Tibial artery (tissue), 4 donors: ENCODE results near the gene RPL28.

Source experiments
- DNase-seq, 2 donors: peaks; one replicate each; pipeline ENCODE4 v3.0.0-alpha.2; 2019
- H3K27ac ChIP-seq, 2 donors: fragments of 200-600 bp; sonication (generic) in 1 of 2; 1 replicate in 1 of 2; 2 replicates in 1 of 2; pipeline ENCODE4 v1.5.1; 2018 to 2019; ENCODE audit warnings: mild to moderate bottlenecking in 1 of 2
- H3K27me3 ChIP-seq, 2 donors: fragments of 200-600 bp; sonication (generic) in 1 of 2; one replicate each; pipeline versions ENCODE4 v1.5.1 to v1.6.0; 2016 to 2019
- H3K36me3 ChIP-seq, 3 donors: fragments of 200-600 bp; sonication (generic) in 2 of 3; one replicate each; pipeline ENCODE4 v1.5.1; 2016 to 2019; ENCODE audit warnings: mild to moderate bottlenecking in 2 of 3
- H3K4me1 ChIP-seq, 4 donors: fragments of 200-600 bp; sonication (generic) in 2 of 4; 1 replicate in 3 of 4; 2 replicates in 1 of 4; pipeline ENCODE4 v1.5.1; 2016 to 2019
- H3K4me3 ChIP-seq, 2 donors: fragments of 200-600 bp; sonication (generic) in 1 of 2; 1 replicate in 1 of 2; 2 replicates in 1 of 2; pipeline ENCODE4 v1.5.1; 2018 to 2019; ENCODE audit warnings: mild to moderate bottlenecking in 2 of 2
- H3K9me3 ChIP-seq, 3 donors: fragments of 200-600 bp; sonication (generic) in 1 of 3; one replicate each; pipeline ENCODE4 v1.5.1; 2016 to 2019
- intact Hi-C: fragments of 100-400 bp; cut with DNase I; formaldehyde crosslinking; loops from one replicate; pipeline ENCODE4 v1.15.0; 2023; ENCODE audit warnings: low total_unique reads
- TF ChIP-seq, protein P1 (sequence below), 2 experiments: fragments of 200-600 bp in 1 of 2; fragments of 450-650 bp in 1 of 2; IDR thresholded peaks; one replicate each; pipeline ENCODE4 v1.5.1; 2017 to 2019; ENCODE audit warnings: antibody characterized with exemption in 2 of 2, mild to moderate bottlenecking in 1 of 2, moderate library complexity in 1 of 2

RPL28 gene

DNA sequence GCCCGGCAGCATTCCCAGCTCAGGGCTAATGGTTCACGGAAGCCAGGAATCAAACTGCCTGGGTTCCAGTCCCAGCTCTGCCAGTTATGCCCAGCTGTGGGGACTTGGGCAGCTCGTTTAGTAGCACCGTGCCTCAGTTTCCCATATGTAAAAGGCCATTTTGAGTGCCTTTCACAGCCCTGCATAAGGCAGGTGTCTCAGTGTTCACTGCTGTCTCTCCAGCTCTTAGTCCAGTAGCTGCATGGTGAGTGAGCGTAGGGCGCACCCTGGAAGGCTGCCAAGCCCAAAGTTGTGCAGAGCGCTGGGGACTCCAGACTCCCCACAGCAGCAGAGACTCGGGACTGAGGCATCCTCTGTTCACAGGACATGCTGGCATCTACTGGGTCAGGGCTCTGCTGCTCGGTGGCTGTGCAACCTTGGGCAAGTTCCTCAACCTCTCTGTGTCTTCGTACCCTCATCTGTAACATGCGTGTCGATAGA, 5.5 kb downstream of the RPL28 start:
- no peaks in the 10 kb centered on the region for H3K9me3 ChIP-seq
- intact Hi-C loops: no loop called here
- TF ChIP-seq, protein P1, sequence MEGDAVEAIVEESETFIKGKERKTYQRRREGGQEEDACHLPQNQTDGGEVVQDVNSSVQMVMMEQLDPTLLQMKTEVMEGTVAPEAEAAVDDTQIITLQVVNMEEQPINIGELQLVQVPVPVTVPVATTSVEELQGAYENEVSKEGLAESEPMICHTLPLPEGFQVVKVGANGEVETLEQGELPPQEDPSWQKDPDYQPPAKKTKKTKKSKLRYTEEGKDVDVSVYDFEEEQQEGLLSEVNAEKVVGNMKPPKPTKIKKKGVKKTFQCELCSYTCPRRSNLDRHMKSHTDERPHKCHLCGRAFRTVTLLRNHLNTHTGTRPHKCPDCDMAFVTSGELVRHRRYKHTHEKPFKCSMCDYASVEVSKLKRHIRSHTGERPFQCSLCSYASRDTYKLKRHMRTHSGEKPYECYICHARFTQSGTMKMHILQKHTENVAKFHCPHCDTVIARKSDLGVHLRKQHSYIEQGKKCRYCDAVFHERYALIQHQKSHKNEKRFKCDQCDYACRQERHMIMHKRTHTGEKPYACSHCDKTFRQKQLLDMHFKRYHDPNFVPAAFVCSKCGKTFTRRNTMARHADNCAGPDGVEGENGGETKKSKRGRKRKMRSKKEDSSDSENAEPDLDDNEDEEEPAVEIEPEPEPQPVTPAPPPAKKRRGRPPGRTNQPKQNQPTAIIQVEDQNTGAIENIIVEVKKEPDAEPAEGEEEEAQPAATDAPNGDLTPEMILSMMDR (IDR thresholded peaks at IDR 0.05): no peak
- DNase-seq: no peak
- H3K27ac ChIP-seq: no peak overlapping the region
- H3K36me3 ChIP-seq: peaks cover 4 to 61% (median 37%) of the 10 kb centered on the region in 3 donors
- H3K4me1 ChIP-seq: peaks cover 0 to 42% (median 30%) of the 10 kb centered on the region in 4 donors
- H3K27me3 ChIP-seq: no peaks in the 10 kb centered on the region
- no peak overlapping the region for H3K4me3 ChIP-seq

DNA sequence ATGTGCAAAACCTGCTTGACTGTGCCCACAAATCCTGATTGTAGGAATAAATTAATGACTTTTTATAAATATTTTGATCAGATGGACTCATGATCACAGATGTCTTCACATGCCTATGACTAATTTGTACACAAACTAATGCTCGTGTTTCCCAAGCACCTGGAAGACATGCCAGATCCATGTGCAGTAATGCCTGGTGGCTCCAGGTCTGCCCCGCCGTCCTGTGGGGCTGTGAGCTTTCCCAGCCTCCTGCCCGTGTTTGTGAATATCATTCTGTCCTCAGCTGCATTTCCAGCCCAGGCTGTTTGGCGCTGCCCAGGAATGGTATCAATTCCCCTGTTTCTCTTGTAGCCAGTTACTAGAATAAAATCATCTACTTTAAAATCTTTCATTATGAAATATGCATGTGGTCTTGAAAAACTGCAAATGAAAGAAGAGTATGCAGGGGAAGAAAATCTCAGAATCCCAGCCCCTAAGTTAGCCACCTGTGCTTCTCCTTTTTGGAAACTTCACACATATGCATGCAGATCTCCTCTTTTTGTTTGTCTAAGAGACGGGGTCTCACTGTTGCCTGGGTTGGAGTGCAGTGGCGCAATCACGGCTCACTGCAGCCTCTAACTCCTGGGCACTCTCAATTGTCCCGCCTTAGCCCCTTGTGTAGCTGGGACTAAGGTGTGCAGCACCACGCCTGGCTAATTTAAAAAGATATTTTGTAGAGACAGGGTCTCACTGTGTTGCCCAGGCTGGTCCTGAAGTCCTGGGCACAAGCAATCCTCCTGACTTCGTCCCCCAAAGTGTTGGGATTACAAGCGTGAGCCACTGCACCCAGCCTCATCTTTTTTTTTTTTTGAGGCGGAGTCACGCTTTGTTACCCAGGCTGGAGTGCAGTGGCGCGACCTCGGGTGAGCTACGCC, 6.2 kb downstream of the RPL28 start:
- H3K4me3 ChIP-seq: no peak overlapping the region
- H3K27me3 ChIP-seq: no peaks in the 10 kb centered on the region
- intact Hi-C loops: no loop called here
- H3K27ac ChIP-seq: no peak overlapping the region
- TF ChIP-seq, protein P1 (IDR thresholded peaks at IDR 0.05): no peak
- peaks cover 4 to 60% (median 37%) of the 10 kb centered on the region in 3 donors for H3K36me3 ChIP-seq
- H3K9me3 ChIP-seq: no peaks in the 10 kb centered on the region
- no peak for DNase-seq
- H3K4me1 ChIP-seq: peaks cover 0 to 35% (median 24%) of the 10 kb centered on the region in 4 donors

GRCh38 chr19:55392820-55393761, 7.4 kb downstream of the RPL28 start:
- Histone ChIP-seq H3K27me3 (no peaks in the 10 kb centered on the region), H3K36me3 (peaks cover 4 to 49% (median 26%) of the 10 kb centered on the region in 3 donors), H3K27ac (no peak overlapping the region), H3K4me3 (no peak overlapping the region), H3K4me1 (peaks cover 0 to 24% (median 13%) of the 10 kb centered on the region in 4 donors), H3K9me3 (no peaks in the 10 kb centered on the region)
- TF ChIP-seq, protein P1 (IDR thresholded peaks at IDR 0.05): no peak
- no peak for DNase-seq
- intact Hi-C loops: no loop called here

GRCh38 chr19:55398200-55398925, 12.6 kb downstream of the RPL28 start:
- no peaks in the 10 kb centered on the region for H3K9me3 ChIP-seq
- H3K27me3 ChIP-seq: no peaks in the 10 kb centered on the region
- TF ChIP-seq, protein P1 (IDR thresholded peaks at IDR 0.05): no peak
- peaks cover 0 to 3% (median 0%) of the 10 kb centered on the region in 4 donors for H3K4me1 ChIP-seq
- intact Hi-C loops: no loop called here
- no peak overlapping the region for H3K4me3 ChIP-seq
- no peak for DNase-seq
- peaks cover 8 to 32% (median 29%) of the 10 kb centered on the region in 3 donors for H3K36me3 ChIP-seq
- H3K27ac ChIP-seq: no peak overlapping the region
